Activated CD8-positive, alpha-beta memory T cell treated with anti-CD3 and anti-CD28 coated beads, Interleukin-2, amount 10 ng/mL, durations not matched to agents 7 days and 5 days (primary cell): Measurements from ENCODE around the gene RASL12. TPM values are rescaled to one million over a fixed set of nuclear protein-coding genes. Genes with fewer than 3 reads are reported as not detected.

Source experiments
- ATAC-seq: fragments of 150-1000 bp; cut with Tn5 transposase; one replicate; pipeline ENCODE4 v1.10.0; 2021; ENCODE audit warnings: moderate library complexity
- CTCF ChIA-PET: fragments of 350-600 bp; sonication (Branson Sonifier 250); formaldehyde crosslinking; loops from one replicate; lab custom pipeline; 2021; ENCODE audit warnings: antibody characterized with exemption; lab: Charles Lee
- DNase-seq: peaks from one replicate; pipeline ENCODE4 v3.0.0-alpha.2; 2020
- H3K27ac Mint-ChIP-seq: one replicate; pipeline ENCODE4 v1.8.0; 2021; ENCODE audit warnings: mild to moderate bottlenecking, mixed read lengths
- H3K27me3 Mint-ChIP-seq: one replicate; pipeline ENCODE4 v1.8.0; 2021; ENCODE audit warnings: mixed read lengths
- H3K36me3 Mint-ChIP-seq: one replicate; pipeline ENCODE4 v1.8.0; 2021; ENCODE audit warnings: mild to moderate bottlenecking, mixed read lengths
- H3K4me1 Mint-ChIP-seq: one replicate; pipeline ENCODE4 v1.8.0; 2021; ENCODE audit warnings: mixed read lengths
- H3K4me3 Mint-ChIP-seq: one replicate; pipeline ENCODE4 v1.8.0; 2021; ENCODE audit warnings: mild to moderate bottlenecking, moderate library complexity, mixed read lengths
- H3K9me3 Mint-ChIP-seq: one replicate; pipeline ENCODE4 v1.8.0; 2022; ENCODE audit warnings: low read depth, mixed read lengths
- total RNA-seq, 2 experiments: library from RNA; stranded (reverse); gene quantifications; one replicate each; pipeline ENCODE4 v1.2.3, GENCODE V29; 2021

The RASL12 gene
- total RNA-seq, 2 experiments from 2014 or later: not detected

- Mint-ChIP-seq H3K27me3 (no peaks in the 10 kb centered on the region), H3K36me3 (peaks cover 27% of the 10 kb centered on the region), H3K9me3 (peaks cover 5% of the 10 kb centered on the region), H3K4me1 (no peaks in the 10 kb centered on the region), H3K4me3 (no peak overlapping the region), H3K27ac (no peak overlapping the region)
- CTCF ChIA-PET: interaction anchor here (0.9 to 1.7 kb wide), 6 partner anchors 9 to 281 kb away, joined by 3 to 6 read pairs (median 4); no protein-coding TSS in a partner anchor
- no peak for ATAC-seq
- DNase-seq: no peak
Measured at GRCh38 chr15:65008983-65009382, 58.8 kb downstream of the RASL12 start.

- Mint-ChIP-seq H3K27ac (no peak overlapping the region), H3K4me3 (no peak overlapping the region), H3K4me1 (no peaks in the 10 kb centered on the region), H3K27me3 (no peaks in the 10 kb centered on the region), H3K9me3 (no peaks in the 10 kb centered on the region), H3K36me3 (peaks cover 18% of the 10 kb centered on the region)
- ATAC-seq (no peak), DNase-seq (no peak)
- CTCF ChIA-PET: no interaction called here
Measured at GRCh38 chr15:65006876-65007275, 60.9 kb downstream of the RASL12 start.

GRCh38 chr15:65004993-65005392 lies 62.8 kb downstream of the RASL12 start:
- peaks cover 14% of the 10 kb centered on the region for H3K36me3 Mint-ChIP-seq
- CTCF ChIA-PET: no interaction called here
- no peak for ATAC-seq

More at GRCh38 chr15:65004993-65005392, 62.8 kb downstream of the RASL12 start:
- Mint-ChIP-seq H3K4me3 (no peak overlapping the region), H3K4me1 (no peaks in the 10 kb centered on the region), H3K27ac (no peak overlapping the region), H3K27me3 (no peaks in the 10 kb centered on the region), H3K9me3 (no peaks in the 10 kb centered on the region)
- DNase-seq: no peak

Other genes starting within 250 kb of the RASL12 start
- 10 to 100 TPM; 59.5 to 85.5 TPM for gene PIF1, start 242.3 kb downstream of the RASL12 start, total RNA-seq
- gene PLEKHO2, start 226.1 kb downstream of the RASL12 start, total RNA-seq: 10 to 100 TPM; 27.8 to 28.4 TPM
- gene ANKDD1A, start 156.1 kb downstream of the RASL12 start, total RNA-seq: 10 to 100 TPM; 13.4 to 24.4 TPM
- 10 to 100 TPM; 56.0 to 60.4 TPM for gene SPG21, start 78.1 kb downstream of the RASL12 start, total RNA-seq
- gene MTFMT, start 38.4 kb downstream of the RASL12 start, total RNA-seq: 10 to 100 TPM; 20.2 to 22.8 TPM
- not detected for gene SLC51B, start 22.6 kb downstream of the RASL12 start, total RNA-seq
- gene KBTBD13, start 8.8 kb upstream of the RASL12 start, total RNA-seq: not detected
- gene UBAP1L, start 47.2 kb upstream of the RASL12 start, total RNA-seq: 1 to 10 TPM; 3.3 to 4.7 TPM
- 10 to 100 TPM; 40.0 to 40.2 TPM for gene PDCD7, start 65.8 kb upstream of the RASL12 start, total RNA-seq
- gene CLPX, start 117.4 kb upstream of the RASL12 start, total RNA-seq: 10 to 100 TPM; 46.8 to 58.8 TPM
- under 1 TPM in 1 of 2 experiments, not detected in 1; 0.05 TPM for gene CILP, start 143.5 kb upstream of the RASL12 start, total RNA-seq
- gene PARP16, start 218.9 kb upstream of the RASL12 start, total RNA-seq: 10 to 100 TPM; 11.7 to 19.7 TPM
- not detected for gene RNU5A-1, start 228.1 kb upstream of the RASL12 start, total RNA-seq
- 10 to 100 TPM in 1 of 2 experiments, not detected in 1; 15.8 TPM for gene RNU5B-1, start 236.7 kb upstream of the RASL12 start, total RNA-seq